NCI-H2107 treated with DMSO at 0.1 percent for 48 hours (cell line): ENCODE measurements around the gene LGALS4.
"Not testable (repeated sequence)": the region's sequence is repeated elsewhere in the genome, so short reads cannot be mapped to it uniquely, and the experiment has no call there.

Experiments
- DNase-seq: peaks from one replicate; lab custom pipeline; 2025; ENCODE audit not compliant: unreplicated experiment; lab: John Stamatoyannopoulos, UW

LGALS4 gene

DNA sequence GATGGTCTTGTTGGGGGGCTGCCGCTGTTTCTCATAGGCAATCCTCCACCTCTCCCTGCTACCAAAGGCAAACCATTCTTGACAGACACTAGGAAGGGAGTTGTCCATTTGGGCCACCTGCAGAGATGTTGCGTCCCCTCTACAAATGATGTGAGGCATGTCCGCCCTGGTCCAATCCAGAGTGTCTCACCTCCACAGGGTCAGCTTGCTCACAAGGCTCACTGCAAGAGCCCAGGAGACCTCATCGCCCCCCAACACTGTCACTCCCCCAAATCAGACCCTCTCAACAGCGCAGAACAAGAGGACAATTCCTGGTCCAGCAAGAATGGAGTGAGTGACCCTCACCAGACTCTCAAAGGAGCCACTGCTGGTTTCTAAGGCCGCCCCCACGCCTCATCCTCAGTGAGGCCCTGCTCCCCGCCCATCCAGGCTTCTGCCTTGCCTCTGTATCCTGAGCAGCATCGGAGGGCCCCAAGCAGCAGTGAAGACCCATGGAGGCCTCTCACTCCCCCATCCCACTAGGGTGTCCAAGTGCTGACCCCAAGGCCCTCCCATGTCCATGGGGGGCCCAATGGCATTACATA is 30.5 kb upstream of the LGALS4 start:
- DNase-seq = no peak

DNA sequence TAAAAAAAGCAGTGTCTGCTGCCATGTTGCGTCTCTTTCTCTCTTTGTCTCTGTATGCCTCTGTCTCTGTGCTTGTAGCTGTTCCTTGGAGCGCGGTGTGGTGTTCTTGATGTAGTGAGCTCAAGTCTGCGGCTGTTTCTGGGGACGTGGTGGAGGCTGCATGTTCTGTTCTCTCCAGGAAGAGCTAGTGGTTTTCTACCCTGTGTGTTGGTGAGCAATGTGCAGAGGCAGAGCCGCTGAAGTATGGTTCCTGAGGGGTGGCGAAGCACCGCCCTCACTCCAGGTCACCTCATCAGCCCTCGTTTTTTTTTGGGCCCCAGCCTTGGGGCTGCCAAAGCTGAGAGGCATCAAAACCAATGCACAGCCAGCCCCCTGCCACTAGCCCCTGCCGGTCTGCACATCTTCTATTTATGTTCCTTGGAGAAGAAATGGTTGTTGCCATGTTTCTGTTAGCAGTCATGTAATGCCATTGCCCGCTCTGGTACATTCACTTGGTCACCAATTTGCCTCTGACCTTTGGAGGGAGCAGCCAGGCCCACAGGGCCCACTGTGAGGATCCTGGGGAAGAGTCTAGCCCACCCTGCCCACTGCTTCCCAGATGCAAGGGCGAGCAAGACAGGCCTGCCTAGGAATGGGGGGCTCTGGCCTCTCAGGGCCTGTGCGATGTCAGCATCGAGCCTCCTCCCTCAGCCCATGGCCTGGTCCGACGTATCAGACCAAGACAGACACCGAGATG is 29.9 kb upstream of the LGALS4 start:
- DNase-seq = no peak

DNA sequence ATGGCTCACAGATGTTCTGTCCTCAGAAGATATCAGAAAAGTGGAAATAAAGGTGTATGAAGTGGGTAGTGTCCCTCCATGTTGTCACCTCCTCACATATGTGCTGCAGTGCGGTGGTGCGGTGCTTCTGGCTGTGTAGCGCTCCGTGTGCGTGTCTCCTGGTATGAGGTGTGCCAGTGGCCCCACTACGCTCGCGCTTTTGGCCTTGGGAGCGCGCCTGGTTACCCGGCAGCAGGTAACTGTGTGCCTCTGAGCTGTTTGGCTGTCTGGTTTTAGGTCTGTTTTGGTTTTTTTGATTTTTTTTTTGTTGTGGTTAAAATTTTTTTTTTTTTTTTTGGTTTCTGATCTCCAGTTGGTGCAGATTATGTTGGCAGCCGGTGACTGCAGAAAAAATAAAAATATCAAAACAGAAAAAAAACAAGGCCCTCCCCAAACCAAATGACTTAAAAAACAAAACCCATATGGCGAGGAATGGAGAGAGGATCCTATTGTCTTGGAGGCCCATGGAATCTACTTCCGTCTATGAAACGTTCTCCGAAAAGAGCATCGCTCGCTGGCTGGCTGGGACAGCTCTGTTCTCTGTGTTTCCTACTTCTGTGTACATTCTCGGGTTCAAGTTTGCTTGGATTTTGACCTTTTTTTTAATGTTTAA is 29.2 kb upstream of the LGALS4 start:
- no peak for DNase-seq

DNA sequence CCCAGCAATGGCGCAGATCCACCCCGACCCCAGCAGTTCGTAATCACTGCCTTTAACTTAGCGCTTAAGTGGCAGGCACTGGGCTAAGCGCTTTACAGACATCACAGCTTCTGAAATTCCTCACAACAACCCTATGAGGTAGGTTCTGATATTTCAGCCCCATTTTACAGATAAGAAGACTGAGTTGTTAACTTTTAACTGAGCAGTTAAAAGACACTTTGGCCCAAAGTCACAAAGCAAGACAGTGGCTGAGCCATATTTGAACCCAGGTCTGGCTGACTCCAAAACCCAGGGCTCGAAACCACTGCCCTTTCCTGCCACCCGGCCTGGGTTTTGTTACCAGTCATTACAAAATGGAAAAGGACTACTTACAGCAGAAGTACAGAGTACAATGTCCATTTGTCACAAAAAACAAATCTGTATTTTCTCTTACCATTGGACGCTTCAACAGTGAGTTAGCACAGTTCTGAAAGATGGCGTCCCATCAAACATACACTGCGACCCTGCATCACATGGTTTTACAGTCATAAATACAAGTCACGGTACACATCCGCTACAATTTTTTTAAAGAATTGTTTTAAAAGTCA is 28.5 kb upstream of the LGALS4 start:
- no peak for DNase-seq

DNA sequence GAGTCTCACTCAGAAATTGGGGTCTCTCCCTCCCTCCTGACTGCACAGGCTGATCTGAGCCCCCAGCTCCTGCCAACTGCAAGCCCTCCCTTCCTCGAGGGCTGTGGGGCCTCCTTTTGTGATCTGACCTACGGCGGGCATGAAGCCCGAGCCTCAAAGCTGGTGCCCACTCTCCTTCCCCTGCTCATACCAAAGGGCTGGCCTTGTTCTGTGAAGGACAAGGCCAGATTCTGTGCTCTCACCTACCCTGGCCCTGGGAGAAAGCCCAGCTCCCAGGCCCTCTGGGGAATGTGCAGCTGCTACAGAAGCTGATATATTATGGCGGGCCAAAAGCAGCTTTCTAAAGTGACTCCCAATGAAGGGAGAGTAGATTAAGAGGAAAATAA is 27.8 kb upstream of the LGALS4 start:
- DNase-seq = no peak

DNA sequence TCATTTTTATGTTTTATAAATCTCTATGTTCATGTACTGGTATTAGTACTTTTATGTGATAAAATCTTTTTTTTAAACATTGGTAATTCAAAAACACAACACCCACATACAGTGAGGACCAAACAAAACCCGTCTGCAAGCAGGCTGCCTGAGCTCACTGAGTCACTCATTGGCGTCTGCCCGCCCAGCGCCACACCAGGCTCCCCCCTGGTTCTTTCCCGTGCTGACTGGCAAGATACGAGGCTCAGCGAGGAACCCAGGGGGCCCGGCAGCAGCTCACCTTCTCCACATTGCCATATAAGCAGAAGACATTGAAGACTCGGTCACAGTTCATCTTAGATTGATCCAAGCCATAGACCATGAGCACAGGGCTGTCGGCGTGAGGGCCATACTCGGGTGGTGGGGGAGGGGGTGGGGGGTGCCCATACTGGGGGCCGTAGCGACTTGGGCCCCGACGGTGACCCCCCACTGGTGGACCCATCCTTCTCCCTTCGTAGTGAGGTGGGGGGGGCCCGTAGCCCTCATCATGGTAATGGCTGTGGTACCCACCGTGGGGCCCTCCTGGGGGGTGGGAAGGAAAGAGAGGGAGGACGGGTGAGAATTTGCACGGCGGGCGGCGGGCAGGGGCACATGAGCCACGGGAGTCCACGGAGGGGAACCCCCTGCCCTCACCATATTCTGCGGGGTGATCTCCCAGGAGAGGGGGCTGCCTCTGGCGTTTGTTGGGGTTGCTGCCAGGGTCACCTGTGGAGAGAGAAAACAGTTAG is 27.3 kb upstream of the LGALS4 start:
- no peak for DNase-seq

DNA sequence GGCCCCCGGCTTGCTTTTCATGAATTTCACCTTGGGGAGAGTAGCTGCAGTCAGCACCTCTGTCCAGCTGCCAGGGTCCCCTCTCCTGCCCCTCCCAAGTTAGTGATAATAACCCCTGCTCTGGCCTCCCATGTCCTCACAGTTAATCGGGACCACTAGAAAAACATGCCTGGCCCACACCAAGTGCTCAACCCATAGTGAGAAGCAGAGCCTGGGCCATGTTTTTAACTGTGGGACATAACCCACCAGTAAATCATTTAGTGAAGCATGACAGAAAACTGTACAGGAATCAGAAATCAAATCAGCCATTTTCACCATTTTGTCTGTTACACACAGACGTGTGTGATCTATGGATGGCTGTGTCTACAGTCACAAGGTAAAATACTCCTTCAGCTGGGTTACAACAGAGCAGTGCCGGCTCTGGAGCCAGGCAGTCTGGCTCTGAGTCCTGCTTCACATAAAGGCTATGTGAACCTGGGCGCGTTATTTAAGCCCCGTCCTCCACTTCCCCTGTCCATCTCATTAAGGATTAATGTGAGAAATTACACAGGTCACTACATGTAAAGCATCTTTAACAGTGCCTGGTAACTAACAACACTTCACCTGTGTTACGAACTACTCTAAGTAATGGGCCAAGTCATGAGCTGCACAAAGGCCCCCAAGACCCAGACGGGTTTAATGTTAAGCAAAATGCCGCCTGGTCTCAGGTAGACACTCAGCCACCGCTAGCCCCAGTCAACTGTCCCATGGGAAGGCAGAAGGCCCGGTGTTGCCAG is 26.4 kb upstream of the LGALS4 start:
- DNase-seq = no peak

DNA sequence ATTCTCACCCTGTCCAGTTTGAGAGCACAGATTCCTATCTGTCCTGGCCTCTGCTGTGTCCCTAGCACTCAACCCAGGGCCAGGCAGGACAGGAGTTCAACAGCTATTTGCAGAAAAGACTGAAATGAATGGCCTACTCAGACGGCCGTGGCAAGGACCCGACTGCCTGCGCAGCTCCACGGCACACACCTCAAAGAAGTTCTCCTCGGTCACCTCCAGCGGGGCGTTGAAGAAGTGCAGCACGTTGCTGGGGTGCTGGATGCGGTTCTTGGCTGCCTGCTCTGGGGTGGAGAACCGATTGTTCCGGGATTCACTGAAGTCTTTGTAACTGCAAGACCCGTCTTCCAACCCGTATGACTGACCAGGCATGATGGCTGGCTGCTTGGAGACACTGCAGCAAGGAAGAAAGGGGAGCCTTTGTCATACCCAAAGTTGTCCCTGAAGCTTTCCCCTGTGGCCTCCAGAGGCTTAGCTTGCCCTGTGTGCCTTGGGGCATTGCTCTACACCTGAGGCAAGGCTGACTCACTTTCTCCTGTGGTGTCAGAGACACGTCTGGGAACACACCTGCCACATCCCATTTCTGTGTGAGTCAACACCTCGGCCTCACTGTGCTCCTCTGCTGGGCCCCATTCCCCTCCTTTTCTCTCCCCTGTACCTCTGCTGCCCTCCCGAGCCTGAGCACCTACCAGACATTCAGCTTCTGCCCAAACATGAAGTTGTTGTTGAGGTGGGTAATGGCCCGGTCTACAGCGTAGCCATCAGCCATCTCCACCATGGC is 25.7 kb upstream of the LGALS4 start:
- no peak for DNase-seq

DNA sequence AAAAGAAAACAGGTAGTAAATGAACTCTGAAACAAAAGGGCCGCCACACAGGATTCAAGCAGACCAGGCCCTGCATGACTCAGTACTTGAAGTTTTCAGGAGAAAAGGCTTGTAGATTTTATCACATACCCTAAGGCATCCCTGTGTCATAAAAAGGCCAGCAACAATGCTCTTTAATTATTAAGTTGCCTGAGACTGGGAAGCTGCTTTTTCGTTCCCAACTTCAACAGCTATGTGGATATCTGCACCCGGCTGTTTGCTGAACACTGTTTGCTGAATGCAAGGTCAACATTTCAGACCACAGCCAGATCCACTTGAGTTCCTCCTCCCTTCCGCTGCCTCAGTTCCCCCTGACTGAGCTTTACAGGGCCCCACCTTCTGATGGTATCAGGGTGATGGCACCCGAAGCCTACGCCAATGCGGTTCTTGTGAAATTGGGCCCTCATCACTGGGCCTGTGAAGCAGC is 24.9 kb upstream of the LGALS4 start:
- no peak for DNase-seq

DNA sequence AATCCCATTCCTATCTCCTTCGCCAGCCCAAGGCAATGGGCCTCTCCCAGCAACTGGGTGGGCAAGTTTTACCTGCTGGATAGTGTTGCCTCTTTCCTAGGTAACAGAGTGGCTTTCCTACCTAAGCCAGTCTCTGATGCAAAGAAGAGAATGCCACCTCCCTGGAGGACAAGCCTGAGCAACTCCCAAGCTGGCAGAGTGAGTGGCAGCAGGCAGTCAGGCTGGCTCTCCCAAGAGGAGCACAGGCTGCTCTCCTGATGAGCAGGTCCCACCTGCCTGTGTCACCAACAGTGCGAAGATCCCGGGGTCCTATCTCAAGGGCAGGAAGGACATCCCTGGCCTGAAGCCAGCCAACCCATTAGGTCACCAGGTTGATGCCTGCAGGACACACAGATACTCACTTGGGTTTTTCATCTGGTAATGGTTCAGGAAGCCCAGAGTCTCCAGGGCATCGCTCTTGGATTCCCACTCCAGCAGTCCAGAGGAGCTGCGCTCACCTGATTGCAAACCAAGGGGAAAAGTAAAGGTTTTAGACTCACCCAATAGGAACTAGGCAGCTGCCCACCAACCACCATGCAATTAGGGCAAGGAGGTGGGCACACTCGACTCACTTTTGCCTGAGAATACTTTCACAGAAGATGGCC is 24.4 kb upstream of the LGALS4 start:
- DNase-seq = no peak

DNA sequence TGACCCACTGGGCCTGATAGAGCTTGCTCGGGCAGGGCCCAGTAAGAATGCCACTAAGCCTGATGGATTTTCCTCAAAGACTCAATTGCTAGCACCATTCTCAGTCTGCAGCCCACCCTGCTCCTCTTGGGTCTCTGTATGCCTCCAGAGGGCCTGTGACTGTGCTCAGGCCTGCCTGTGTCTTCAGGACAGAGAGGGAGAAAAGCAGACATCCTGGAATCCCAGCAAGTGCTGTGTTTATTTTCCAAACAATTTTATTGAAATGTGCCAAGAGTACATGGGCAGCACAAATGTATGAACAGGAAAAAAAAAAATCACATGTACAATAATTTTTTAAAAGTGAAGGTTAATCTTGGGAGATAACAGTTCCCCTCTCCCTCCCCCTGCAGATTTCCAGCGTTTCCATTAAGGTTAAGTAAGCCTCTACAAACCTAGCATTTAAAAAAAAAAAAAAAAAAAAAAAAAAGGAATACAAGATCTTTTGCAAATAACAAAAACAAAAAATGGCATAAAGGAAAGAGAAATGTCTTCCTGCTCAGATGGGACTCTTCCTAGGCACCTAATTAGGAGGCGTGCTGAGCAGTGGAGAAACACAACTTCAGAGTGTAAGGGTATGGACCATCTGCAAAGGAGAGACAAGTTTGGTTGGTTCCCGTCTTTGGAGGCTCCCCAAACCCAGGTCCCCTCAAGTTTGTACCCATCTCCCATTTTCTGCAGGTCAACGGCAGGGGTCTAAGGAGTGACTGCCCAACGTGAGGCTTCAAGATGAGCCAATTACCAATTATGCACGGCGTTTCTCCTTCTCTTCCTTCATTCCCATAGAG is 23.6 kb upstream of the LGALS4 start:
- no peak for DNase-seq

DNA sequence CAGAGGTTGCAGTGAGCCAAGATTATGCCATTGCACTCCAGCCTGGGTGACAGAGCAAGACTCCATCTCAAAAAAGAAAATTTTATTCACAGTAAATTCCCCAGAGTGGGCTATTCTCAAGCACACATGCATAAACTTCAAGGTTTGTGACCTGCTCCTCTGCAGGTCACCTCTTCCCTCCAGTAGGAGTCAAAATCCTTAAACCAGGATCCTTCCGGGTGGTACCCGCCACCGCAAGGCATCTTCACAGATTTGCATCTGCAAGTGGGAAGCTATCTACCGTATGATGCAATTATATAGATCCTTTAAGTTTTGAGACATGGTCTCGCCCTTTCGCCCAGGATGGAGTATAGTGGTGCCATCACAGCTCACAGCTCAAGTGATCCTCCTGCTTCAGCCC is 21.8 kb upstream of the LGALS4 start:
- no peak for DNase-seq

DNA sequence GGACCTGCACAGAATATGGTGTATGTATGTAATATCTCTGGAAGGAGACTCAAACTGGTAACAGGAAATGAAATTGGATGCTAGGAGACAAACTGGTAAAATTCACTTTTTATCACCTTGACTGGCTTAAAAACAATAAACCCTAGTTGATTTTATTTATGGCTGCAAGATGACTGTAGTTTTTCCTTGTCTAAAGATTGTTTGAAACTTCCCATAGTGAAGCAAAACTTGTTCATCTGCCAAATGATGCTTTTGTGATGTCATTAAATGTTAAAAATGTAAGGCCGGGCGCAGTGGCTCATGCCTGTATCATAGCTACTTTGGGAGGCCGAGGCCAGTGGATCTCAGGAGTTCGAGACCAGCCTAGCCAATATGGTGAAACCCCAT is 21.4 kb upstream of the LGALS4 start:
- DNase-seq = no peak

DNA sequence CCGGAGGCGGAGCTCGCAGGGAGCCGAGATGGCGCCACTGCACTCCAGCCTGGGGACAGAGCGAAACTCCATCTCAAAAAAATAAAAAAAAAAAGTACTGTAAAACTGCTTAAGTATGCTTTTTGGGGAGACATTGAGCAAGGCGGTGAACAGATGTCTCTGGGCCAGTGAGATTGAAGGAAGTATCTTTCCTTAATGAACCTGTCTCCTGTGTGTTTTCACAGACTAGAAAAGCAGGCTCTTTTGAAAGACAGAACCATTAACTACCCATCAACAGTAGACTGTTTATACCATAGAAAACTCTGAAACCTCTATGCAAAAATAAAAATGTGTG is 20.3 kb upstream of the LGALS4 start:
- DNase-seq = no peak

DNA sequence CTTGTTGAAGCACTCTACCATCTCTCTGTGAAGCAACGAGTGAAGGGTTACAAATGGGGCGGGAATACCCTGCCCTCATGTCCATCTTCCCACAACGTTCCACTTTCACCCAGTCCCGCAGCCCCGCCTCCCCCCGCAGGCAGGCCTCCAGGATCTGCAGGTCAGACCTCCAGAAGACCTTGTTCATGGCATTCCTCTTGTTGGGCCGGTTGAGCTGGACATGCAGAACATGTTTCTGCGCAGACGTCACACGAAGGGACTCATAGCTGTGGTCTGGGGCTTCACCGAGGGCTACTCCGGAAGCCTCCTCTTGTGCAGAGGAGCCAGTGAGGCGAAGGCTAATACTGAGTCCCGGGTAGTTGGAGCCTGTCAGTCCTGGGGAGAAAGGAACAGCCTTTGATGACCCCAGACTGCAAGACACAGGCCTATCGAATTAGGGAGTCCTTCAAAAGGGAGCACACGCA is 18.4 kb upstream of the LGALS4 start:
- DNase-seq = no peak

DNA sequence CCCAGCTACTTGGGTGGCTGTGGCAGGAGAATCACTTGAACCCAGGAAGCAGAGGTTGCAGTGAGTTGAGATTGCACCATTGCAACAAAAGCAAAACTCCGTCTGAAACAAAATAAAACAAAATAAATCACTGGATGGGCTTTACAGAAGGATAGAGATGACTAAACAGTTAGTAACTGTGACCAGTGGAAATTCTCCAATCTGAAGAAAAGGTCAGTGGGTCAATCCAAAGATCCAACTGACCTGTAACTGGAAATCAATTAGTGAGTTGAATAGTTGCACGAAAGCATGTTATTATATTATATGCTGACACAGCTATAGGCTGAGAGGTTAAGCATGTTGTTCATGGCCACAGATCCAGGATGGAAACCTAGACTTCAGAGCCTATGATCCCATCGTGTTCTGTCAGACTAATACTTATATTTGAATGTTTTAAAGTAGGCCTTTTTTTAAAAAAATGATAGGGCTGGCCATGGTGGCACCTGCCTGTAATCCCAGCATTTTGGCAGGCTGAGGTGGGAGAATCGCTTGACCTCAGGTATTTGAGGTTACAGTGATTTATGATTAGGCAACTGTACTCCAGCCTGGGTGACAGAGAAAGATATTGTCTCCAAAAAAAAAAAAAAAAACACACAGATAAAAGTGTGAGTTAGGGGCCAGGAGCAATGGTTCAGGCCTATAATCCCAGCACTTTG is 17.4 kb upstream of the LGALS4 start:
- DNase-seq = no peak

DNA sequence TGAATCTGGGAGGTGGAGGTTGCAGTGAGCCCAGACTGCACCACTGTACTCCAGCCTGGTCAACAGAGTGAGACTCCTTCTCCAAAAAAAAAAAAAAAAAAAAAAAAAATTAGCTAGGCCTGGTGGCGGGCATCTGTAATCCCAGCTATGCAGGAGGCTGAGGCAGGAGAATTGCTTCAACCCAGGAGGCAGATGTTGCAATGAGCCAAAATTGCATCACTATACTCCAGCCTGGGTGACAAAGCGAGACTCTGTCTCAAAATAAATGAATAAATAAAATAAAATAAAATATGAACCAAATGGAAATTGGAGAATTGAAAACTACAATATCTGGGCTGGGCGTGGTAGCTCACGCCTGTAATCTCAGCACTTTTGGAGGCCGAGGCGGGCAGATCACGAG is 16.5 kb upstream of the LGALS4 start:
- not testable (repeated sequence) for DNase-seq
